A673 (cell line): ENCODE measurements around the gene PRR14L. TPM values are rescaled to one million over a fixed set of nuclear protein-coding genes. Genes with fewer than 3 reads are reported as not detected.
A peak's percentile ranks its signal among the peaks of the same experiment; 100 is the strongest.

Experiments used
- BruUV-seq: library from RNA; stranded (reverse); fragments of 400-500 nt; replicated peaks from 2 replicates; lab custom pipeline; 2021; lab: Mats Ljungman, UMichigan
- CTCF ChIA-PET: fragments of 300-600 bp; sonication (Branson Sonifier 250); formaldehyde crosslinking; loops from one replicate; lab custom pipeline; 2022; ENCODE audit warnings: antibody characterized with exemption; lab: Charles Lee
- POLR2A ChIA-PET: fragments of 300-600 bp; sonication (Branson Sonifier 250); formaldehyde crosslinking; loops from one replicate; lab custom pipeline; 2022; ENCODE audit warnings: antibody characterized with exemption; ENCODE audit not compliant: low non-redundant PET; lab: Charles Lee
- DNase-seq: peaks from one replicate; pipeline ENCODE4 v3.0.0-alpha.2; 2015; ENCODE audit warnings: low spot score
- H3K27ac ChIP-seq: fragments of 200-600 bp; sonication (generic); 2 replicates; pipeline ENCODE4 v1.5.1; 2016; ENCODE audit warnings: mixed run types, low read depth, mild to moderate bottlenecking, mixed read lengths, antibody characterized with exemption, low read length; ENCODE audit not compliant: poor library complexity, severe bottlenecking
- H3K27me3 ChIP-seq: fragments of 200-600 bp; sonication (generic); replicated peaks from 2 replicates; pipeline ENCODE4 v1.6.1; 2017; ENCODE audit warnings: mixed run types, low read depth, mild to moderate bottlenecking, mixed read lengths, antibody characterized with exemption, low read length; ENCODE audit not compliant: insufficient read depth, poor library complexity
- H3K36me3 ChIP-seq: fragments of 200-600 bp; sonication (generic); 2 replicates; pipeline ENCODE4 v1.6.1; 2016; ENCODE audit warnings: mixed run types, mild to moderate bottlenecking, mixed read lengths, antibody characterized with exemption, low read length; ENCODE audit not compliant: insufficient read depth, poor library complexity, severe bottlenecking
- H3K4me1 ChIP-seq: fragments of 200-600 bp; sonication (generic); 2 replicates; pipeline ENCODE4 v1.6.1; 2017; ENCODE audit warnings: mixed run types, mild to moderate bottlenecking, mixed read lengths, antibody characterized with exemption, low read length; ENCODE audit not compliant: insufficient read depth, poor library complexity, severe bottlenecking
- H3K4me3 ChIP-seq: fragments of 200-600 bp; sonication (generic); 2 replicates; pipeline ENCODE4 v1.5.1; 2016; ENCODE audit warnings: low read depth, mixed run types, mild to moderate bottlenecking, mixed read lengths, low read length; ENCODE audit not compliant: poor library complexity, severe bottlenecking
- H3K9me3 ChIP-seq: fragments of 200-600 bp; sonication (generic); 2 replicates; pipeline ENCODE4 v1.6.1; 2016; ENCODE audit warnings: mixed run types, low read depth, mild to moderate bottlenecking, mixed read lengths, antibody characterized with exemption, low read length; ENCODE audit not compliant: poor library complexity, severe bottlenecking
- CTCF ChIP-seq: fragments of 300-800, 200-600 bp; sonication (generic); conservative IDR thresholded peaks from 2 replicates; pipeline ENCODE4 v1.5.1; 2017; ENCODE audit warnings: low read depth, mild to moderate bottlenecking, antibody characterized with exemption, low read length, moderate library complexity, mixed read lengths
- EZH2 ChIP-seq: fragments of 200-600 bp; sonication (generic); IDR thresholded peaks from 2 replicates; pipeline ENCODE4 v1.6.1; 2017; ENCODE audit warnings: borderline replicate concordance, low read depth, mild to moderate bottlenecking, mixed read lengths, antibody characterized with exemption, low read length; ENCODE audit not compliant: poor library complexity, severe bottlenecking
- intact Hi-C: fragments of 100-400 bp; cut with micrococcal nuclease; formaldehyde crosslinking; loops from one replicate; pipeline ENCODE4 v1.10.0; 2022; ENCODE audit not compliant: unreplicated experiment
- total RNA-seq: library from RNA; stranded (reverse); gene quantifications from 2 replicates; pipeline ENCODE4 v1.2.3, GENCODE V29; 2021

The PRR14L gene
- total RNA-seq, 1 experiment from 2014 or later, result 65.4 TPM

DNA sequence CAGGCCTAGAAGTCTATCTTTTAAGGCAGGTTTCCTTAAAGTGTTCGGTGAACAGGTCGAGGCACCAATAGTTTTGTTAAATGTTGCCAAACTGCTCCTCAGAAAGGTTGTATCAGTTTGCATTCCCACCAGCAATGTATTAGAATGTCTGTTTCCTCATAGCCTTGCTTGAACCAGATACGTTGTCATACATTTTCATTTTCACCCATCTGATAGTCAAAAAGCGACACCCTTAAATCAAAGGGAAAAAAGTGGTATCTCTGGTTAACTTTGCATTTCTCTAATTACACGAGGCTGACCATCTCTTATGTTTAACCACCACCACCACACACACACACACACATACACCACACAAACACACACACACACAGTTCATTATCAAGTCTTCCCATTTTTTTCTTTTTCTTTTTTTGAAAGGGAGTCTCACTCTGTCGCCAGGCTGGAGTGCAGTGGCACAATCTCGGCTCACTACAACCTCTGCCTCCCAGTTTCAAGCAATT, 16.3 kb downstream of the PRR14L start:
- no peaks in the 10 kb centered on the region for H3K9me3 ChIP-seq
- H3K4me1 ChIP-seq, result no peaks in the 10 kb centered on the region
- ChIA-PET CTCF (no interaction called here), POLR2A (no interaction called here)
- intact Hi-C loops, result no loop called here
- no peaks in the 10 kb centered on the region for H3K27me3 ChIP-seq
- no peak overlapping the region for H3K4me3 ChIP-seq
- H3K27ac ChIP-seq, result no peak overlapping the region
- peaks cover 5% of the 10 kb centered on the region for H3K36me3 ChIP-seq
- no peak for TF ChIP-seq EZH2
- TF ChIP-seq CTCF, result no peak
- DNase-seq, result no peak
- BruUV-seq, result no TSS peak

- Histone ChIP-seq H3K4me1 (no peaks in the 10 kb centered on the region), H3K27me3 (no peaks in the 10 kb centered on the region), H3K9me3 (no peaks in the 10 kb centered on the region), H3K36me3 (peaks cover 5% of the 10 kb centered on the region), H3K4me3 (no peak overlapping the region), H3K27ac (no peak overlapping the region)
- DNase-seq, result no peak
- no TSS peak for BruUV-seq
- CTCF ChIA-PET, result no interaction called here
- POLR2A ChIA-PET, result no interaction called here
- TF ChIP-seq CTCF (no peak), EZH2 (no peak)
- intact Hi-C loops, result no loop called here
These were observed 17.7 kb downstream of the PRR14L start for GRCh38 chr22:31732089-31732829.

DNA sequence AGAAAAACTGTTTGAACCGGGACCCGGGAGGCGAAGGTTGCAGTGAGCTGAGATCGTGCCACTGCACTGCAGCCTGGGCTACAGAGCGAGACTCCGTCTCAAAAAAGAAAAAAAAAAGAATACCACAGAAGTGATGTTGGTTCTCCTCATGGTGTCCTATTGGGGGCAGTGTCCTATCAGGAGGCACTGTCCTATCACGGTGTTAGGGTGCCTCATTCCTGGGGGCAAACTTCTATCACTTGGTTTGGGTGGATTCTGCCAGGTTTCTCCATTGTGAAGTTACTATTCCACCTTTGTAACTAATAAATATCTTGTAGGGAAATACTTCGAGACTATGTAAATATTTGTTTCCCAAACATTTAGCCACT, 19.6 kb downstream of the PRR14L start:
- ChIA-PET CTCF (no interaction called here), POLR2A (no interaction called here)
- Histone ChIP-seq H3K36me3 (no peaks in the 10 kb centered on the region), H3K9me3 (no peaks in the 10 kb centered on the region), H3K4me3 (no peak overlapping the region), H3K4me1 (no peaks in the 10 kb centered on the region), H3K27me3 (no peaks in the 10 kb centered on the region), H3K27ac (no peak overlapping the region)
- DNase-seq, result no peak
- no peak for TF ChIP-seq EZH2
- TF ChIP-seq CTCF, result peak; percentile 30; the same call in 1 of the 2 replicates
- BruUV-seq, result no TSS peak
- intact Hi-C loops, result no loop called here
